ENCODE measurements around the gene PECR.

PECR gene

GRCh38 chr2:216072473-216072872, 9.1 kb downstream of the PECR start:
- no peak for DNase-seq (ENCODE audit: low spot score)

GRCh38 chr2:216071111-216071851, 10.3 kb downstream of the PECR start:
- H3K9me3 Mint-ChIP-seq: no peaks in the 10 kb centered on the region
- no peak for DNase-seq (ENCODE audit: low spot score)
- no peaks in the 10 kb centered on the region for H3K27me3 Mint-ChIP-seq (ENCODE audit: low read depth)
- no peak overlapping the region for H3K4me3 Mint-ChIP-seq
- H3K27ac Mint-ChIP-seq: no peak overlapping the region
- peaks cover 32% of the 10 kb centered on the region for H3K4me1 Mint-ChIP-seq (ENCODE audit: low read depth)
- H3K36me3 Mint-ChIP-seq (ENCODE audit: low read depth): peaks cover 25% of the 10 kb centered on the region

More at GRCh38 chr2:216072473-216072872, 9.1 kb downstream of the PECR start:
- peaks cover 25% of the 10 kb centered on the region for H3K36me3 Mint-ChIP-seq (ENCODE audit: low read depth)
- H3K27ac Mint-ChIP-seq: no peak overlapping the region
- H3K4me3 Mint-ChIP-seq: no peak overlapping the region
- H3K27me3 Mint-ChIP-seq (ENCODE audit: low read depth): no peaks in the 10 kb centered on the region
- peaks cover 32% of the 10 kb centered on the region for H3K4me1 Mint-ChIP-seq (ENCODE audit: low read depth)
- no peaks in the 10 kb centered on the region for H3K9me3 Mint-ChIP-seq

GRCh38 chr2:216070195-216070594, 11.4 kb downstream of the PECR start:
- DNase-seq (ENCODE audit: low spot score): no peak
- Mint-ChIP-seq H3K4me1 (ENCODE audit: low read depth) (peaks cover 23% of the 10 kb centered on the region), H3K27ac (no peak overlapping the region), H3K9me3 (no peaks in the 10 kb centered on the region), H3K27me3 (ENCODE audit: low read depth) (no peaks in the 10 kb centered on the region), H3K36me3 (ENCODE audit: low read depth) (peaks cover 21% of the 10 kb centered on the region), H3K4me3 (no peak overlapping the region)

GRCh38 chr2:216069028-216069427, 12.6 kb downstream of the PECR start:
- peaks cover 17% of the 10 kb centered on the region for H3K36me3 Mint-ChIP-seq (ENCODE audit: low read depth)
- no peak overlapping the region for H3K4me3 Mint-ChIP-seq
- H3K9me3 Mint-ChIP-seq: no peaks in the 10 kb centered on the region
- DNase-seq (ENCODE audit: low spot score): no peak
- H3K4me1 Mint-ChIP-seq (ENCODE audit: low read depth): peaks cover 14% of the 10 kb centered on the region
- no peaks in the 10 kb centered on the region for H3K27me3 Mint-ChIP-seq (ENCODE audit: low read depth)
- no peak overlapping the region for H3K27ac Mint-ChIP-seq

GRCh38 chr2:216066230-216066629, 15.4 kb downstream of the PECR start:
- Mint-ChIP-seq H3K4me1 (ENCODE audit: low read depth) (peaks cover 9% of the 10 kb centered on the region), H3K27ac (no peak overlapping the region)
- DNase-seq (ENCODE audit: low spot score): no peak

GRCh38 chr2:216064665-216065064, 16.9 kb downstream of the PECR start:
- Mint-ChIP-seq H3K4me3 (no peak overlapping the region), H3K36me3 (ENCODE audit: low read depth) (peaks cover 17% of the 10 kb centered on the region), H3K27me3 (ENCODE audit: low read depth) (no peaks in the 10 kb centered on the region), H3K9me3 (no peaks in the 10 kb centered on the region), H3K4me1 (ENCODE audit: low read depth) (peaks cover 9% of the 10 kb centered on the region), H3K27ac (no peak overlapping the region)
- no peak for DNase-seq (ENCODE audit: low spot score)

More at GRCh38 chr2:216066230-216066629, 15.4 kb downstream of the PECR start:
- no peaks in the 10 kb centered on the region for H3K27me3 Mint-ChIP-seq (ENCODE audit: low read depth)
- H3K4me3 Mint-ChIP-seq: no peak overlapping the region
- peaks cover 16% of the 10 kb centered on the region for H3K36me3 Mint-ChIP-seq (ENCODE audit: low read depth)
- no peaks in the 10 kb centered on the region for H3K9me3 Mint-ChIP-seq

GRCh38 chr2:216064014-216064630, 17.5 kb downstream of the PECR start:
- no peaks in the 10 kb centered on the region for H3K9me3 Mint-ChIP-seq
- peaks cover 9% of the 10 kb centered on the region for H3K4me1 Mint-ChIP-seq (ENCODE audit: low read depth)
- H3K27me3 Mint-ChIP-seq (ENCODE audit: low read depth): no peaks in the 10 kb centered on the region
- H3K36me3 Mint-ChIP-seq (ENCODE audit: low read depth): peaks cover 19% of the 10 kb centered on the region
- no peak for DNase-seq (ENCODE audit: low spot score)
- H3K27ac Mint-ChIP-seq: no peak overlapping the region
- H3K4me3 Mint-ChIP-seq: no peak overlapping the region

- peak overlapping the region; percentile 41 for H3K27ac Mint-ChIP-seq
- H3K36me3 Mint-ChIP-seq (ENCODE audit: low read depth): peaks cover 37% of the 10 kb centered on the region
- peaks cover 34% of the 10 kb centered on the region for H3K4me1 Mint-ChIP-seq (ENCODE audit: low read depth)
- peak overlapping the region; percentile 12 for H3K4me3 Mint-ChIP-seq
- DNase-seq (ENCODE audit: low spot score): no peak
- no peaks in the 10 kb centered on the region for H3K9me3 Mint-ChIP-seq
- H3K27me3 Mint-ChIP-seq (ENCODE audit: low read depth): no peaks in the 10 kb centered on the region
These were observed 22.3 kb downstream of the PECR start for GRCh38 chr2:216059233-216059834.

- Mint-ChIP-seq H3K27me3 (ENCODE audit: low read depth) (no peaks in the 10 kb centered on the region), H3K36me3 (ENCODE audit: low read depth) (peaks cover 37% of the 10 kb centered on the region), H3K27ac (peak overlapping the region; percentile 90), H3K4me1 (ENCODE audit: low read depth) (peaks cover 34% of the 10 kb centered on the region), H3K9me3 (no peaks in the 10 kb centered on the region), H3K4me3 (peak overlapping the region; percentile 81)
- DNase-seq (ENCODE audit: low spot score): peak; percentile 40
These were observed 23.9 kb downstream of the PECR start for GRCh38 chr2:216057688-216058193.

- DNase-seq (ENCODE audit: low spot score): no peak
- H3K36me3 Mint-ChIP-seq (ENCODE audit: low read depth): peaks cover 34% of the 10 kb centered on the region
- H3K4me3 Mint-ChIP-seq: no peak overlapping the region
- no peaks in the 10 kb centered on the region for H3K27me3 Mint-ChIP-seq (ENCODE audit: low read depth)
- H3K4me1 Mint-ChIP-seq (ENCODE audit: low read depth): peaks cover 34% of the 10 kb centered on the region
- H3K27ac Mint-ChIP-seq: peak overlapping the region; percentile 41
- H3K9me3 Mint-ChIP-seq: no peaks in the 10 kb centered on the region
These were observed 24.9 kb downstream of the PECR start for GRCh38 chr2:216056739-216057138.

GRCh38 chr2:216055680-216056079, 25.9 kb downstream of the PECR start:
- Mint-ChIP-seq H3K4me3 (no peak overlapping the region), H3K27me3 (ENCODE audit: low read depth) (no peaks in the 10 kb centered on the region), H3K9me3 (no peaks in the 10 kb centered on the region), H3K4me1 (ENCODE audit: low read depth) (peaks cover 34% of the 10 kb centered on the region), H3K36me3 (ENCODE audit: low read depth) (peaks cover 32% of the 10 kb centered on the region), H3K27ac (peak overlapping the region; percentile 31)
- DNase-seq (ENCODE audit: low spot score): no peak

GRCh38 chr2:216052420-216052819, 29.2 kb downstream of the PECR start:
- H3K36me3 Mint-ChIP-seq (ENCODE audit: low read depth): peaks cover 28% of the 10 kb centered on the region
- no peaks in the 10 kb centered on the region for H3K9me3 Mint-ChIP-seq
- H3K4me1 Mint-ChIP-seq (ENCODE audit: low read depth): peaks cover 19% of the 10 kb centered on the region
- H3K4me3 Mint-ChIP-seq: no peak overlapping the region
- no peaks in the 10 kb centered on the region for H3K27me3 Mint-ChIP-seq (ENCODE audit: low read depth)
- H3K27ac Mint-ChIP-seq: no peak overlapping the region
- no peak for DNase-seq (ENCODE audit: low spot score)

- DNase-seq (ENCODE audit: low spot score): no peak
- peaks cover 9% of the 10 kb centered on the region for H3K4me1 Mint-ChIP-seq (ENCODE audit: low read depth)
- no peak overlapping the region for H3K27ac Mint-ChIP-seq
- no peak overlapping the region for H3K4me3 Mint-ChIP-seq
- no peaks in the 10 kb centered on the region for H3K9me3 Mint-ChIP-seq
- H3K27me3 Mint-ChIP-seq (ENCODE audit: low read depth): no peaks in the 10 kb centered on the region
- peaks cover 28% of the 10 kb centered on the region for H3K36me3 Mint-ChIP-seq (ENCODE audit: low read depth)
These were observed 30.3 kb downstream of the PECR start for GRCh38 chr2:216051350-216051749.

GRCh38 chr2:216049452-216049851, 32.2 kb downstream of the PECR start:
- Mint-ChIP-seq H3K4me3 (no peak overlapping the region), H3K9me3 (no peaks in the 10 kb centered on the region), H3K27me3 (ENCODE audit: low read depth) (no peaks in the 10 kb centered on the region), H3K36me3 (ENCODE audit: low read depth) (peaks cover 19% of the 10 kb centered on the region), H3K27ac (no peak overlapping the region), H3K4me1 (ENCODE audit: low read depth) (peaks cover 6% of the 10 kb centered on the region)
- no peak for DNase-seq (ENCODE audit: low spot score)

Measured in T-helper 2 cell treated with Interferon-gamma antibody and Interleukin-4, amounts not matched to agents 5 μg/mL and 100 μg/mL, for 36 hours (primary cell).